HG03565 (cell line): ENCODE measurements around the gene MINK1.
"Not testable (repeated sequence)": the region's sequence is repeated elsewhere in the genome, so short reads cannot be mapped to it uniquely, and the experiment has no call there.

ENCODE experiments used
- ATAC-seq: cut with Tn5 transposase; IDR thresholded peaks from one replicate; pipeline ENCODE4 v1.9.1; 2021; ENCODE audit warnings: mild to moderate bottlenecking, moderate library complexity; ENCODE audit not compliant: unreplicated experiment

MINK1 gene

GRCh38 chr17:4926577-4927335 lies 93.6 kb downstream of the MINK1 start:
- ATAC-seq: not testable (repeated sequence)

GRCh38 chr17:4928881-4929280 lies 95.7 kb downstream of the MINK1 start:
- ATAC-seq: no peak

- ATAC-seq: no peak
Measured at GRCh38 chr17:4931963-4932362, 98.8 kb downstream of the MINK1 start, which contains the start of gene GP1BA. GP1BA (plus strand) TSS chr17:4932277; CDS start chr17:4932605, 328 bp downstream.

GRCh38 chr17:4932756-4933155 lies 99.6 kb downstream of the MINK1 start:
- ATAC-seq: no peak

- no peak for ATAC-seq
Measured at GRCh38 chr17:4933646-4934045, 100.5 kb downstream of the MINK1 start.

- no peak for ATAC-seq
Measured at GRCh38 chr17:4934173-4934979, 101.2 kb downstream of the MINK1 start.

GRCh38 chr17:4935650-4936049 lies 102.5 kb downstream of the MINK1 start:
- ATAC-seq: no peak

GRCh38 chr17:4936436-4936835 lies 103.3 kb downstream of the MINK1 start:
- no peak for ATAC-seq

- ATAC-seq: no peak
Measured at GRCh38 chr17:4937553-4937952, 104.4 kb downstream of the MINK1 start.

- no peak for ATAC-seq
Measured at GRCh38 chr17:4938069-4938491, 104.9 kb downstream of the MINK1 start.

- no peak for ATAC-seq
Measured at GRCh38 chr17:4938688-4939545, 105.8 kb downstream of the MINK1 start.

GRCh38 chr17:4939546-4939795 lies 106.3 kb downstream of the MINK1 start:
- no peak for ATAC-seq

GRCh38 chr17:4939796-4940554 lies 106.8 kb downstream of the MINK1 start, which contains the start of the genes RNF167 and SLC25A11:
RNF167 (plus strand) TSS chr17:4940268; CDS start chr17:4940910, 642 bp downstream.
SLC25A11 (minus strand) TSS chr17:4940046; CDS start chr17:4939910, 136 bp downstream.
- ATAC-seq: peak; percentile 75

- no peak for ATAC-seq
Measured at GRCh38 chr17:4940555-4941318, 107.6 kb downstream of the MINK1 start.

- ATAC-seq: no peak
Measured at GRCh38 chr17:4941319-4941610, 108.1 kb downstream of the MINK1 start.

- ATAC-seq: no peak
Measured at GRCh38 chr17:4942760-4943508, 109.8 kb downstream of the MINK1 start.

GRCh38 chr17:4944163-4944553 lies 111.0 kb downstream of the MINK1 start:
- no peak for ATAC-seq

GRCh38 chr17:4944554-4945175 lies 111.5 kb downstream of the MINK1 start:
- no peak for ATAC-seq
